GM12872 (cell line): ENCODE results near the gene PTPRJ.

Experiments
- TF ChIP-seq, protein P1 (sequence below): IDR thresholded peaks from 3 replicates; pipeline ENCODE4 v1.5.1; 2011; ENCODE audit warnings: low read depth, mild to moderate bottlenecking, low read length, moderate library complexity; ENCODE audit not compliant: insufficient read depth

PTPRJ gene

DNA sequence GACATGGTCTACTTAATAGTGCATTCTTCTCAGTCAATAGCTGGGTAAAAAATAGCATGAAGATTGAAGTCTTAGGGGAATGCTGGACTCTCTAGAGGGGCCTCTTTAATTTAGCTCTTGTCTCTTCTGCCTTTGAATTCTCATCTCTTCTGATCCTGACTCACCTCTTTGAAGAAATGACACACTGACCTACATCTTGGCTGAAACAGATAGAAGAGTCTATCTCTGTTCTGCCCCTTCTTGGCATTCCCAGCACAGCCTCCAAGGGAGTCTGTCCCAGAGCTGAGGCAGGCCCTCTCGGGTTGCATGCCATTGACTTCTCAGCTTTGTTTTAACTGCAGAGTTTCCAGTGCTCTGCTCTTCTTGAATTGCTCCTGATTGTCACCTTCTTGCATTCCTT, 55.7 kb downstream of the PTPRJ start:
- TF ChIP-seq, protein P1, sequence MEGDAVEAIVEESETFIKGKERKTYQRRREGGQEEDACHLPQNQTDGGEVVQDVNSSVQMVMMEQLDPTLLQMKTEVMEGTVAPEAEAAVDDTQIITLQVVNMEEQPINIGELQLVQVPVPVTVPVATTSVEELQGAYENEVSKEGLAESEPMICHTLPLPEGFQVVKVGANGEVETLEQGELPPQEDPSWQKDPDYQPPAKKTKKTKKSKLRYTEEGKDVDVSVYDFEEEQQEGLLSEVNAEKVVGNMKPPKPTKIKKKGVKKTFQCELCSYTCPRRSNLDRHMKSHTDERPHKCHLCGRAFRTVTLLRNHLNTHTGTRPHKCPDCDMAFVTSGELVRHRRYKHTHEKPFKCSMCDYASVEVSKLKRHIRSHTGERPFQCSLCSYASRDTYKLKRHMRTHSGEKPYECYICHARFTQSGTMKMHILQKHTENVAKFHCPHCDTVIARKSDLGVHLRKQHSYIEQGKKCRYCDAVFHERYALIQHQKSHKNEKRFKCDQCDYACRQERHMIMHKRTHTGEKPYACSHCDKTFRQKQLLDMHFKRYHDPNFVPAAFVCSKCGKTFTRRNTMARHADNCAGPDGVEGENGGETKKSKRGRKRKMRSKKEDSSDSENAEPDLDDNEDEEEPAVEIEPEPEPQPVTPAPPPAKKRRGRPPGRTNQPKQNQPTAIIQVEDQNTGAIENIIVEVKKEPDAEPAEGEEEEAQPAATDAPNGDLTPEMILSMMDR, result no peak

DNA sequence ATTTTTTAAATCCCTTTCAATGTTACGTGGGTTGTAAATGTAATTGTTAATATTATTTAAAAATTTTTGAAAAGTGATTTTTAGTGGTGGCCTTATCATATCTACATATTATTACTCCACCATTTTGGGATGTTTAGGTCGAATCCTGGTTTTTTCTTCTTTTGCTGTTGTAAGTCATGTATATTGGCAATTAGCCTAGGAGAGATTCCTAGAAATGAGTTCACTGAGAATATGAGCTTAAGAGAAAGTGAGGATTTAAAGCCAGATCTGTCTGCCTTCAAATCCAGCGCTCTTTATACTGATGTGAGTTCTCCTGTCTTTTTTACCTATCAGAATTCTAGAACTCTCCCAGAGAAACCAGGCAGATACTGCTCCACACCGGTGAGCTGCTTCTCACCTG, 56.1 kb downstream of the PTPRJ start:
- TF ChIP-seq, protein P1, result no peak

DNA sequence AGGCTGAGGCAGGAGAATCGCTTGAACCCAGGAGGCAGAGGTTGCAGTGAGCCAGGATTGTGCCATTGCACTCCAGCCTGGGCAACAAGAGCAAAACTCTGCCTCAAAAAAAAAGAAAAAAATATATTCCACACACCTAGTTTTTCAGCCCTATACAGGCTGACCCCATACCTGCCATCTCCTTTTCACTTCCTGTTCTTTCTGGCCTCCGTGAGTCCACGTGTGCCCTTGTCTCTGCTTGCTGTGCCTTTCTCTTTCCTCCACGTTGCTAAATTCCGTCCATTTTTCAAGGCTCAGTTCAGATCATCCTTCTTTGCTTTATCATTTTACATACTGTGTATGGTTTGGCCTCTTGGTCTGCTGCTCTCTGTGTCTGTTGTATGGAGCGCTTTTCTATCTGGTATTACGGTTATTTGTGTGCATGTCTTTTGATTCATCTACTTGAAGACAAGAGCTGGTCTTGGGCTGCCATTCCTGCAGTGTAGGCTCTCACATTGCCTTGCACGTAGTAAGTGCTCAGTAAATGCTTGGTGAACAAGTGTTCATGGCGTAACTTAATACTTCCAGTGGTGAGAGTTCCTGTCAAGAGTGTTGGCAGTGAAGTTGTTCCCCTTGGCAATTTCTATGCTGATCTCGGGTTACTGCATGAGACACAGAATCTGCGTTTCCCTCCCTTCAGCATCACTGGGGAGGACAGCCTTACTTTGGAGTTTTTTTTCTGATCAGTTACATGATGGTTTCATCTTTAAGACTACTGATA, 57.5 kb downstream of the PTPRJ start:
- TF ChIP-seq, protein P1, result no peak

DNA sequence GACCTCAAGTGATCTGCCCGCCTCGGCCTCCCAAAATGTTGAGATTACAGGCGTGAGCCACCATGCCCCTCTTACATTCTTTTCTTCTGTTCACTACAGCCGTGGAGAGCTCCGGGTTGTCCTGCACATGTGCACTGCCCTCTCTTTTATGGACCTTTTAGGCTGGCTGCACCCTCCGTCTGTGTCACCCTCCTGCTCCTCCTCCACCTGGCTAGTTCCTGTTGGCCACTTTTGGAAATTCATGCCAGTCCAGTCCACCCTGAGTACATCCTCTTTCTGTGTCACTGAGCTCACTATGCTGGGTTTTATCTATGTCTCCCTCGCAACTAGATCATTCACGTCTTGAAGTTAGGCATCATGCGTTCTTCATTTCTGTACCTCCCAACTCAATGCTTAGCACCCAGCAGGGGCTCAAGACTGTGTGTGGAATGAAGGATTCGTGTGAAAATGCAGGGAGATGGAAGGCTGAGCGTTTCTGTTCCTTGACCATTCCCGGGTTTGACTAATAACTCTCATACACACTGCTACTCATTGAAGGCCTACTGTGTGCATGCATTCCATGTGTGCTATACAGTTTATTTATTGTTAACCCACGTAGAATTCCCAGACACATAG, 60.6 kb downstream of the PTPRJ start:
- TF ChIP-seq, protein P1, result no peak

DNA sequence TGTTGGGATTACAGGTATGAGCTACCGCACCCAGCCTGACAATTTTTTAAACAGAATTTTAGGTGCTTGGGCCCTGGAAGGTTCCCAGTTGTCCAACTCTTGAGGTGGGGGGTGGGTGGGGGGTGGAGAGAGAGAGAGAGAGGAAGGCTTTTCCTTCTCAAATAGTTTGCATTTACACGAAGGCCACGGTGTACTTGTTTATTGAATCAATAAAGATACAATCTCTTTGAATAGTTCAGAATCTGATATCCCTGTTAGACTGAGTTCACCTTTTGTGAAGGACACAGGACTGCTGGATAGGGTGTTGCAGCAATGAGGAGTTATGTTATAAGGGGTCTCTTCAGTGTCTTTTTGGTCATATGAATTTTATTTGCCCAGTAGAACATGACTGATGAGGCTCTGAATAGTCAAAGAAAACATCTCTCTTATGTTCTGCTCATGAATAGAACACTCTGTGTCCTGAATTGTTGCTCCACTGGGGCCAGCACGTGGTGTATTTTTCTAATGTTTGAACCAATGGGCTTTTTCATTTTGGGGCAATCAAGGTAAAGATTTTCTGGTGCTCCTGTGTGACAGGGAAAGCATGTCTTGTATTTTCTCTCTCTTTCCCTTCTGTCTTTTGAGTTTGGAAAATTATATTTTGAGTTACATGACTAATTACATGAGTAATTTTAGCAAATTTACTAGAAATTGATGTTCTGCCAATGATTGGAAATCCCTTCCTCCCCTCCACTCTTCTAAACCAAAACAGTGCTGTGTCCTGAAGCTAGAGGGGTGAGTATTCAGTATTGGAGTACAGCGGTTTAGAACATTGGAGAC, 61.7 kb downstream of the PTPRJ start:
- TF ChIP-seq, protein P1, result no peak

DNA sequence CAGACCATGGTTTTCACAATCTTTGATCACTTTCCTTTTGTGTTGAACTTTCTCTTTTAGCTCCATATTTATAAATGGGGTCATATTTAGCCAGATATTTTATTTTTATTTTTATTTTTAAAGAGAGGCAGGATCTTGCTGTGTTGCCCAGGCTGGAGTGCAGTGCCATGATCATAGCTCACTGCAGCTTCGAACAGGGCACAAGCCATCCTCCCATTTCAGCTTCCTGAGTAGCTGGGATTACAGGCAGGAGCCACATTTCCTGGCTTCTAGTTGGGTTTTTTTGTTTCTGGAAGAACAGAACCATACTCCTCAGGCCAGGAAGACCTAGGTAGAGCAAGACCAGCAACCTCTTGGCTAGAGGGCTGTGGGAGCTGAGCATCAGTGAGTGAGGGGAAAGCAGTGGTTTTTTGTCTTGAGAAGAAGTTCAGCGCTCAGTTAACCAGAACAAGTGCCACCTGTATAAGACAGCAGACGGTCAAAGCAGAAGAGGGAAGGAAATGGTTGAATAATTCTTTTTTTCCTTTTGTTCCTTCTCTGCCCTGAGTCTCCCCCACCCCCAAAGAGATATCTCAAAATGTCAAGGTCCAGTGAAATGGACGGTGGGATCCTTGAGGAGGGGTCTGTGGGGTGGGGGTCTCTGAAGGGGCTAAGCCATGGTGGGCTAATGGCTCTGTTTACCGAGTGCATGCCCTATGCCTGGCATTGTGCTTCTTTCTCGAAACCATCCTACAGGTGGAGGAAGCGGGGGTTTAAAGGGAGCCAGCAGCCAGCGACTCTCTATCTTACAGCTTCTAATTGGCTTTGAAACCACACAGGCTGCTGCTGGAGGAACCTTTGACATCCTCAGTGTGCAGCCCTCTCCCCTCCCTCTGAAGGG, 63.0 kb downstream of the PTPRJ start:
- TF ChIP-seq, protein P1, result no peak
